Omental fat pad (tissue), 4 donors: ENCODE measurements around the gene CENPT. TPM values are rescaled to one million over a fixed set of nuclear protein-coding genes. Genes with fewer than 3 reads are reported as not detected.

Experiments used
- ATAC-seq: fragments of 150-250 bp; one replicate; pipeline ENCODE4 v1.9.1; 2016; ENCODE audit warnings: mild to moderate bottlenecking, moderate library complexity; ENCODE audit not compliant: low FRiP score
- DNase-seq: peaks from one replicate; pipeline ENCODE4 v3.0.0-alpha.2; 2019; ENCODE audit warnings: low spot score
- CTCF ChIP-seq, 3 donors: fragments of 450-650 bp; IDR thresholded peaks; one replicate each; pipeline ENCODE4 v1.5.1; 2016 to 2017; ENCODE audit warnings: antibody characterized with exemption in 3 of 3, mild to moderate bottlenecking in 3 of 3, moderate library complexity in 2 of 3
- total RNA-seq, 4 donors: library from RNA; depleted of rRNA; stranded (reverse); fragments of >200 nt; gene quantifications; one replicate each; pipeline ENCODE4 v1.1.0, GENCODE V29; 2016

Gene CENPT
- 100 to 1,000 TPM in 1 of 4 donors, 10 to 100 TPM in 3; 22.9 to 135 (median 37.8) TPM for total RNA-seq

- no peak for DNase-seq
- TF ChIP-seq CTCF (IDR thresholded peaks at IDR 0.05), result no peak
- peak; percentile 36 for ATAC-seq
Measured at GRCh38 chr16:67847064-67847861, at the start of gene CENPT. Gene CENPT, minus strand, starts transcription at chr16:67847693. Its CDS starts 13,834 bp downstream, at chr16:67833859.

- DNase-seq (no peak), ATAC-seq (no peak)
- TF ChIP-seq CTCF (IDR thresholded peaks at IDR 0.05), result no peak
Measured at GRCh38 chr16:67897231-67897630, 49.7 kb upstream of the CENPT start.

GRCh38 chr16:67893743-67894399 lies 46.4 kb upstream of the CENPT start:
- no peak for DNase-seq
- no peak for TF ChIP-seq CTCF (IDR thresholded peaks at IDR 0.05)
- no peak for ATAC-seq

- TF ChIP-seq CTCF (IDR thresholded peaks at IDR 0.05), result no peak
- ATAC-seq, result peak; percentile 98
Measured at GRCh38 chr16:67892899-67893742, 45.6 kb upstream of the CENPT start, which contains the start of gene PSKH1. Gene PSKH1, plus strand, starts transcription at chr16:67893254. Its CDS starts 15,496 bp downstream, at chr16:67908750.

GRCh38 chr16:67892375-67892774 lies 44.9 kb upstream of the CENPT start:
- DNase-seq (no peak), ATAC-seq (no peak)
- TF ChIP-seq CTCF (IDR thresholded peaks at IDR 0.05), result no peak

More at GRCh38 chr16:67892899-67893742, 45.6 kb upstream of the CENPT start, which contains the start of gene PSKH1:
- peak; percentile 85 for DNase-seq

- ATAC-seq (no peak), DNase-seq (no peak)
- TF ChIP-seq CTCF (IDR thresholded peaks at IDR 0.05), result no peak
Measured at GRCh38 chr16:67888331-67888730, 40.8 kb upstream of the CENPT start.
